HepG2 (cell line): Measurements from ENCODE around the gene CMYA5. TPM values are rescaled to one million over a fixed set of nuclear protein-coding genes. Genes with fewer than 3 reads are reported as not detected.

Experiments used
- CEBPG ChIP-seq: IDR thresholded peaks from 2 replicates; pipeline ENCODE4 v1.6.1; 2016
- ERF ChIP-seq: IDR thresholded peaks from 2 replicates; pipeline ENCODE4 v1.6.1; 2018; ENCODE audit warnings: missing biosample characterization, missing genetic modification reagents
- MIER3 ChIP-seq: IDR thresholded peaks from 2 replicates; pipeline ENCODE4 v1.6.1; 2016; ENCODE audit warnings: missing compliant biosample characterization, borderline replicate concordance
- RERE ChIP-seq: IDR thresholded peaks from 2 replicates; pipeline ENCODE4 v1.6.1; 2016; ENCODE audit warnings: low read depth, missing genetic modification reagents, missing compliant biosample characterization
- SIN3A ChIP-seq: IDR thresholded peaks from 2 replicates; pipeline ENCODE4 v1.6.1; 2011; ENCODE audit warnings: low read depth, mild to moderate bottlenecking, control low read depth, low read length, borderline replicate concordance
- SRSF4 ChIP-seq: fragments of 200-400 bp; formaldehyde crosslinking; IDR thresholded peaks from one replicate; pipeline ENCODE4 v1.6.1; 2018; ENCODE audit warnings: mild to moderate bottlenecking, low read depth, low read length, moderate library complexity; ENCODE audit not compliant: poor library complexity, severe bottlenecking
- ZNF225 ChIP-seq: sonication (generic); formaldehyde crosslinking; IDR thresholded peaks from 2 replicates; pipeline ENCODE4 v1.4.0; 2020; ENCODE audit warnings: mild to moderate bottlenecking, missing genetic modification reagents
- ZNF33B ChIP-seq: sonication (generic); formaldehyde crosslinking; IDR thresholded peaks from 2 replicates; pipeline ENCODE4 v1.5.1; 2020; ENCODE audit warnings: mild to moderate bottlenecking, missing genetic modification reagents
- ZNF354B ChIP-seq: sonication (generic); formaldehyde crosslinking; IDR thresholded peaks from 2 replicates; pipeline ENCODE4 v1.8.0; 2022; ENCODE audit warnings: mild to moderate bottlenecking, missing genetic modification reagents
- ZNF772 ChIP-seq: sonication (generic); formaldehyde crosslinking; IDR thresholded peaks from 2 replicates; pipeline ENCODE4 v1.5.0; 2020; ENCODE audit warnings: mild to moderate bottlenecking, missing genetic modification reagents
- ZNF775 ChIP-seq: sonication (generic); formaldehyde crosslinking; IDR thresholded peaks from 2 replicates; pipeline ENCODE4 v1.4.0; 2020; ENCODE audit warnings: missing genetic modification reagents, mild to moderate bottlenecking, moderate library complexity, borderline replicate concordance
- polyA plus RNA-seq, 8 experiments: library from polyadenylated mRNA; depleted of rRNA in 3 of 8; stranded (reverse) in 7 of 8; unstranded in 1 of 8; fragments of >200 nt; fragmentation: Illumina TruSeq in 4 of 8; extraction: Trizol in 4 of 8; gene quantifications; 2 replicates each; pipeline versions ENCODE4 v1.2.1 to v1.2.3, GENCODE V29; 2011 to 2016; ENCODE audit warnings: low read depth in 4 of 8, missing spikeins in 1 of 8, mixed read lengths in 1 of 8; ENCODE audit not compliant: insufficient read depth in 1 of 8
- total RNA-seq, 5 experiments: library from RNA; depleted of rRNA; stranded (reverse); fragments of >200 nt; fragmentation: Illumina TruSeq; extraction: Trizol; gene quantifications; 2 replicates each; pipeline ENCODE4 v1.2.3, GENCODE V29; 2016; ENCODE audit warnings: low read depth in 1 of 5
- TF ChIP-seq, protein P1 (sequence below): IDR thresholded peaks from 2 replicates; pipeline ENCODE4 v1.6.1; 2016; ENCODE audit warnings: low read depth
- TF ChIP-seq, protein P2 (sequence below): sonication (generic); formaldehyde crosslinking; IDR thresholded peaks from 2 replicates; pipeline ENCODE4 v1.8.0; 2022; ENCODE audit warnings: mild to moderate bottlenecking, missing genetic modification reagents

CMYA5 gene
- total and polyA plus RNA-seq, 2 of the 13 experiments (the other 11 are each of a cell fraction or from before 2014, with no cell fraction given), result 0.13 to 0.51 TPM

DNA sequence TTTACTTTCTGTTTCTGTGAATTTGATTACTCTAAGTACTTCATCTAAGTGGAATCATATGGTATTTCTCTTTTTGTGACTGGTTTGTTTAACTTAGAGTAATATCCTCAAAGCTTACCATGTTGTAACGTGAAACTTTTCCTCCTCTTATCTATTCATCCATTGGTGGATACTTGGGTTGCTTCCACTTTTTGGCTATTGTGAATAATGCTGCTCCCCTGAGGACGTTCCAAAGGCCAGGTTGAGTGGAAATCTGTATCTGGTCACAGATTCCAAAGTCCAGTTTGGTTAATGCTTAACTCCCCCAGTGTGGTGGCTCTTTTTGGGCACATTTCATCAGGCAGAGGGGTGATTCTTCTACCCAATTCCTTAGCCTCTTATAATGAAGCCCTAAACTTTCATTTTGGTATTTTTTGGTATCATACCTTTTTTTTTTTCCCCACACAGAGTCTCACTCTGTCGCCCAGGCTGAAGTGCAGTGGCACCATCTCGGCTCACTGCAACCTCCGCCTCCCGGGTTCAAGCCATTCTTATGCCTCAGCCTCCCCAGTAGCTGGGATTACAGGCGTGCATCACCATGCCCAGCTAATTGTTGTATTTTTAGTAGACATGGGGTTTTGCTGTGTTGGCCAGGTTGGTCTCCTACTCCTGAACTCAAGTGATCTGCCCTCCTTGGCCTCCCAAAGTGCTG is 65.4 kb downstream of the CMYA5 start (continued):
- TF ChIP-seq, protein P1, sequence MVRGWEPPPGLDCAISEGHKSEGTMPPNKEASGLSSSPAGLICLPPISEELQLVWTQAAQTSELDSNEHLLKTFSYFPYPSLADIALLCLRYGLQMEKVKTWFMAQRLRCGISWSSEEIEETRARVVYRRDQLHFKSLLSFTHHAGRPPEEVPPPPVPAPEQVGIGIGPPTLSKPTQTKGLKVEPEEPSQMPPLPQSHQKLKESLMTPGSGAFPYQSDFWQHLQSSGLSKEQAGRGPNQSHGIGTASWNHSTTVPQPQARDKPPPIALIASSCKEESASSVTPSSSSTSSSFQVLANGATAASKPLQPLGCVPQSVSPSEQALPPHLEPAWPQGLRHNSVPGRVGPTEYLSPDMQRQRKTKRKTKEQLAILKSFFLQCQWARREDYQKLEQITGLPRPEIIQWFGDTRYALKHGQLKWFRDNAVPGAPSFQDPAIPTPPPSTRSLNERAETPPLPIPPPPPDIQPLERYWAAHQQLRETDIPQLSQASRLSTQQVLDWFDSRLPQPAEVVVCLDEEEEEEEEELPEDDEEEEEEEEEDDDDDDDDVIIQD (CRISPR knock-in tag), result peak; percentile 91; the same call in 1 of the 2 replicates
- TF ChIP-seq RERE (CRISPR knock-in tag) (no peak), ZNF775 (CRISPR knock-in tag) (no peak), SIN3A (no peak), ZNF225 (CRISPR knock-in tag) (no peak), ZNF33B (CRISPR knock-in tag) (no peak), ZNF354B (CRISPR knock-in tag) (no peak), ZNF772 (CRISPR knock-in tag) (no peak), MIER3 (CRISPR knock-in tag) (0 out of 2 replicates have a peak, but pooled peaks have one; percentile 27), SRSF4 (no peak), CEBPG (CRISPR knock-in tag) (0 out of 2 replicates have a peak, but pooled peaks have one; percentile 37), ERF (CRISPR knock-in tag) (no peak)
- TF ChIP-seq, protein P2, sequence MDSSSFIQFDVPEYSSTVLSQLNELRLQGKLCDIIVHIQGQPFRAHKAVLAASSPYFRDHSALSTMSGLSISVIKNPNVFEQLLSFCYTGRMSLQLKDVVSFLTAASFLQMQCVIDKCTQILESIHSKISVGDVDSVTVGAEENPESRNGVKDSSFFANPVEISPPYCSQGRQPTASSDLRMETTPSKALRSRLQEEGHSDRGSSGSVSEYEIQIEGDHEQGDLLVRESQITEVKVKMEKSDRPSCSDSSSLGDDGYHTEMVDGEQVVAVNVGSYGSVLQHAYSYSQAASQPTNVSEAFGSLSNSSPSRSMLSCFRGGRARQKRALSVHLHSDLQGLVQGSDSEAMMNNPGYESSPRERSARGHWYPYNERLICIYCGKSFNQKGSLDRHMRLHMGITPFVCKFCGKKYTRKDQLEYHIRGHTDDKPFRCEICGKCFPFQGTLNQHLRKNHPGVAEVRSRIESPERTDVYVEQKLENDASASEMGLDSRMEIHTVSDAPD, result no peak; the same call in 1 of the 2 replicates
